Kidney (tissue), 14 donors: ENCODE results near the gene CD2BP2. TPM values are rescaled to one million over a fixed set of nuclear protein-coding genes. Genes with fewer than 3 reads are reported as not detected.

Experiments used
- DNase-seq, 5 donors: peaks; one replicate each; pipeline ENCODE4 v3.0.0-alpha.2; 2013 to 2020
- FAIRE-seq: peaks from 2 replicates; lab custom pipeline; 2012; peaks lifted over from hg19 to GRCh38; lab: Jason Lieb, UNC
- H3K27ac ChIP-seq, 2 donors: one replicate each; pipeline ENCODE4 v1.7.0; 2013; ENCODE audit warnings: low read depth in 2 of 2, low read length in 2 of 2, inconsistent platforms in 1 of 2
- H3K27me3 ChIP-seq: one replicate; pipeline ENCODE4 v1.7.1; 2013; ENCODE audit warnings: low read length, inconsistent platforms; ENCODE audit not compliant: control insufficient read depth, insufficient read depth
- H3K36me3 ChIP-seq, 3 donors: one replicate each; pipeline versions ENCODE4 v1.7.0 to v1.7.1; 2013; ENCODE audit warnings: low read length in 3 of 3, control low read depth in 1 of 3, inconsistent platforms in 1 of 3; ENCODE audit not compliant: insufficient read depth in 3 of 3, control insufficient read depth in 2 of 3
- H3K4me1 ChIP-seq, 3 donors: one replicate each; pipeline versions ENCODE4 v1.7.0 to v1.7.1; 2013; ENCODE audit warnings: low read length in 3 of 3, inconsistent platforms in 1 of 3, low read depth in 1 of 3; ENCODE audit not compliant: control insufficient read depth in 2 of 3, insufficient read depth in 2 of 3
- H3K4me3 ChIP-seq, 3 donors: one replicate each; pipeline versions ENCODE4 v1.7.0 to v1.8.1; 2013; ENCODE audit warnings: low read length in 3 of 3, control low read depth in 1 of 3, inconsistent platforms in 1 of 3
- H3K9ac ChIP-seq, 3 donors: one replicate each; pipeline versions ENCODE4 v1.7.0 to v1.7.1; 2013; ENCODE audit warnings: low read length in 3 of 3, control low read depth in 1 of 3, inconsistent platforms in 1 of 3
- H3K9me3 ChIP-seq, 3 donors: one replicate each; pipeline versions ENCODE4 v1.7.0 to v1.7.1; 2013; ENCODE audit warnings: low read length in 3 of 3, control low read depth in 1 of 3, inconsistent platforms in 1 of 3; ENCODE audit not compliant: control insufficient read depth in 2 of 3, insufficient read depth in 1 of 3
- intact Hi-C: fragments of 100-400 bp; cut with DNase I; formaldehyde crosslinking; loops from one replicate; pipeline ENCODE4 v1.11.1; 2022
- polyA plus RNA-seq: library from polyadenylated mRNA; stranded (reverse); fragments of 350-450 nt; fragmentation: Illumina TruSeq; extraction: RNeasy Lipid Tissue Mini Kit (QIAGEN cat#74804); gene quantifications from one replicate; pipeline ENCODE4 v1.2.3, GENCODE V29; 2014; ENCODE audit warnings: low read depth, low replicate concordance; ENCODE audit not compliant: insufficient read depth
- total RNA-seq: library from RNA; stranded (reverse); fragmentation: NEBNext Ultra II Directional; extraction: Animal tissue kit (Norgen Biotek cat#: 25700); gene quantifications from one replicate; pipeline ENCODE4 v1.2.1, GENCODE V29; 2021
- TF ChIP-seq, protein P1 (sequence below): IDR thresholded peaks from 3 replicates; pipeline ENCODE4 v1.5.1; 2012; ENCODE audit warnings: mild to moderate bottlenecking, moderate library complexity, borderline replicate concordance; ENCODE audit not compliant: insufficient read depth; ENCODE audit errors: extremely low read depth
- donor health status: control.
- donor health status: control.
- donor health status: control.
- donor health status: control.
- donor health status: control.
- donor health status: DM: yes; HTN: yes; CAD: no.
- donor health status: Normal renal cell carcinoma (clear cell type).

CD2BP2 gene
- total and polyA plus RNA-seq, 2 donors from 2014 or later = 61.8 to 68.1 TPM

DNA sequence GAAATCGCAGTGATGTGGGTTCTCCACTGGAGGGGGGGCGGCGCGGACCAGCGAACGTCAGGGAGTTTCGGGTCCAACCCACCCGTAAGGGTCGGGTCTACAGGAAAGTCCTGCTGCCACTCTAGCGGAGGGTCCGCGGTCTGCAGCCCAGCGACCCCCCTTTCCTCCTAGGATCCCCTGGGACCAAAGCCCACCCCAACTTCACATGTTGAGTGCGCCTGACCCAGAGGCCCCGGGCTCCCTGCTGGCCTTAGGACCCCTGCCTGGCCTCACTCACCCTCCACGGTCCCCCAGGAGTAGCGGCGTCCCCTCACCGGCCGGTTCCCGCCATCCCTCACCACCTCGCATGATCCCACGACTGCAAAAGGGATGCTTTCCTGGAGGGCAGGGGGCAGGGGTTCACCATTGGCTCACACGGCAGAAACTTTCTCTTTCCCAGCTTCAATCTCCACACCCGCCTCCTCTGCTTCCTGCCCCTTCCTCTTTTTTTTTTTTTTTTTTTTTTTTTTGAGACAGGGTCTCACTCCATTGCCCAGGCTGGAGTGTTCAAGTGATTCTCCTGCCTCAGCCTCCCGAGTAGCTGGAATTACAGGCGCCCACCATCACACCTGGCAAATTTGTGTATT lies 24.2 kb upstream of the CD2BP2 start:
- Histone ChIP-seq H3K27me3 (no peaks in the 10 kb centered on the region), H3K4me1 (peaks cover 0 to 10% (median 4%) of the 10 kb centered on the region in 3 donors), H3K4me3 (peak overlapping the region; percentile 61 to 95 (median 83)), H3K9me3 (no peaks in the 10 kb centered on the region), H3K36me3 (no peaks in the 10 kb centered on the region), H3K9ac (peak overlapping the region; percentile 30 to 77 (median 34)), H3K27ac (peak overlapping the region; percentile 78 to 92)
- intact Hi-C loops = no loop called here
- TF ChIP-seq, protein P1, sequence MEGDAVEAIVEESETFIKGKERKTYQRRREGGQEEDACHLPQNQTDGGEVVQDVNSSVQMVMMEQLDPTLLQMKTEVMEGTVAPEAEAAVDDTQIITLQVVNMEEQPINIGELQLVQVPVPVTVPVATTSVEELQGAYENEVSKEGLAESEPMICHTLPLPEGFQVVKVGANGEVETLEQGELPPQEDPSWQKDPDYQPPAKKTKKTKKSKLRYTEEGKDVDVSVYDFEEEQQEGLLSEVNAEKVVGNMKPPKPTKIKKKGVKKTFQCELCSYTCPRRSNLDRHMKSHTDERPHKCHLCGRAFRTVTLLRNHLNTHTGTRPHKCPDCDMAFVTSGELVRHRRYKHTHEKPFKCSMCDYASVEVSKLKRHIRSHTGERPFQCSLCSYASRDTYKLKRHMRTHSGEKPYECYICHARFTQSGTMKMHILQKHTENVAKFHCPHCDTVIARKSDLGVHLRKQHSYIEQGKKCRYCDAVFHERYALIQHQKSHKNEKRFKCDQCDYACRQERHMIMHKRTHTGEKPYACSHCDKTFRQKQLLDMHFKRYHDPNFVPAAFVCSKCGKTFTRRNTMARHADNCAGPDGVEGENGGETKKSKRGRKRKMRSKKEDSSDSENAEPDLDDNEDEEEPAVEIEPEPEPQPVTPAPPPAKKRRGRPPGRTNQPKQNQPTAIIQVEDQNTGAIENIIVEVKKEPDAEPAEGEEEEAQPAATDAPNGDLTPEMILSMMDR = no peak
- no peak for FAIRE-seq
- peak in 1 of 5 donors; percentile 80 for DNase-seq

DNA sequence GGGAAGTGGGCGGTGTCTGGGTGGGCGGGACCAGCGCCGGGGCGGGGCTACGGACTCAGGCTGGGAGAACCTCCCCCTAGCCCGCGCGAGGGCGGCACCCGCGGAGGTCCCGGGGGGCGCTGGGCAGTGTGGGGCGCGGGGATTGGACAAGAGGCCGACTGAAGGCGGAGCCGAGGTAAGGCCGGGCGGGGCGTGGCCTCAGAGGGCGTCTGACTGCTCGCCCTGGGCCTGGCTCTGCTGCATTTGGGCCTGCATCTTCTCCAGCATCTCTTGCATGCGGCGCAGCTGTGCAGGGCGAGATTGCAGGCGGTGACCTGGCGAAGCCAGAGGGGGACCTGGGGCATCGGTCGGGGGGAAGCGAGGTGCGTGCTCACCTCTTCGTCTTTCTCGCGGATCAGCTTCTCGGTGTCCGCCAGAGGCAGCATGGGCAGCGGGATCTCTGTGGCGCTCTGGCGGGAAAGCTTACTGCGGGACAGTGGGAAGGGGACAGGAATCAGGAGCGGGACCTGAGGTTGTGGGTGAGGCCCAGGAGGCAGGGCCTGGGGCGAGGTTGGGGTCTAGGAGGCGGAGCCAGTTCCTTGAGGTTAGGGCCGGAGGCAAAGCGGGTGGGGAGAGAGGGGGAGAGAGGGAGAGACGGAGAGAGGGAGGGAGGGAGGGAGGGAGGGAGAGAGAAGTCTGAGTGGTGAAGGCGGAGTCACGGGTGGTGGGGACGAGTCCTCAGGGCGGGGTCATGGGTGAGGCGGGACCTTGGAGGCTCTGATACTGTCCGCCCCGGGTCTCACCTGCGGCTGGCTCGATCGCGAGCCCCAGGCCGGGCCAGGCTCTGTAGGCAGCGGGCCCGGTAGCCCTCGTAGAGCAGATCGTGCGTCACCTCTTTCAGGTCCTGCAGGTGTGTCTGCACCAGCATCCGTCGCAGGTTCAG lies 23.4 kb upstream of the CD2BP2 start:
- Histone ChIP-seq H3K27me3 (no peaks in the 10 kb centered on the region), H3K9ac (peak overlapping the region; percentile 34 to 97 (median 34)), H3K27ac (peak overlapping the region; percentile 99 to 100), H3K36me3 (no peaks in the 10 kb centered on the region), H3K4me3 (peak overlapping the region; percentile 61 to 95 (median 83)), H3K9me3 (no peaks in the 10 kb centered on the region), H3K4me1 (peaks cover 0 to 10% (median 4%) of the 10 kb centered on the region in 3 donors)
- intact Hi-C loops = no loop called here
- DNase-seq (peak; percentile 99 to 100 (median 100)), FAIRE-seq (no peak)
- TF ChIP-seq, protein P1 = no peak

- Histone ChIP-seq H3K36me3 (no peaks in the 10 kb centered on the region), H3K9ac (peak overlapping the region in 2 of 3 donors; percentile 10 to 97), H3K9me3 (no peaks in the 10 kb centered on the region), H3K27me3 (no peaks in the 10 kb centered on the region), H3K4me1 (peaks cover 0 to 10% (median 4%) of the 10 kb centered on the region in 3 donors), H3K4me3 (peak overlapping the region; percentile 48 to 73 (median 57)), H3K27ac (peak overlapping the region; percentile 99 to 100)
- intact Hi-C loops = no loop called here
- TF ChIP-seq, protein P1 = no peak
- DNase-seq = peak; percentile 94 to 99 (median 97)
- FAIRE-seq = no peak
These were observed 22.7 kb upstream of the CD2BP2 start for GRCh38 chr16:30377812-30378235.
